KMS-11 (cell line): ENCODE results near the gene EZR.

Experiments used
- H2AFZ ChIP-seq: fragments of 200-600 bp; sonication (generic); 2 replicates; pipeline ENCODE4 v1.6.1; 2016; ENCODE audit warnings: antibody characterized with exemption, mixed run types, low read depth
- H3K27ac ChIP-seq: fragments of 200-600 bp; sonication (generic); 2 replicates; pipeline ENCODE4 v1.6.1; 2016; ENCODE audit warnings: mild to moderate bottlenecking, mixed run types
- H3K27me3 ChIP-seq: fragments of 200-600 bp; sonication (generic); 2 replicates; pipeline ENCODE4 v1.6.1; 2017; ENCODE audit warnings: mild to moderate bottlenecking, low read depth, mixed run types, moderate library complexity; ENCODE audit not compliant: insufficient read depth
- H3K36me3 ChIP-seq: fragments of 200-600 bp; sonication (generic); 2 replicates; pipeline ENCODE4 v1.6.1; 2017; ENCODE audit warnings: mild to moderate bottlenecking, mixed run types; ENCODE audit not compliant: insufficient read depth
- H3K4me1 ChIP-seq: fragments of 200-600 bp; sonication (generic); 2 replicates; pipeline ENCODE4 v1.6.1; 2016; ENCODE audit warnings: mild to moderate bottlenecking, low read depth, mixed run types; ENCODE audit not compliant: poor library complexity, severe bottlenecking
- H3K4me2 ChIP-seq: fragments of 200-600 bp; sonication (generic); 2 replicates; pipeline ENCODE4 v1.7.0; 2016; ENCODE audit warnings: mild to moderate bottlenecking, mixed run types
- H3K4me3 ChIP-seq: fragments of 200-600 bp; sonication (generic); IDR thresholded peaks from 2 replicates; pipeline ENCODE4 v1.6.1; 2017; ENCODE audit warnings: low read depth, low read length, mixed read lengths; ENCODE audit not compliant: insufficient read depth
- H3K79me2 ChIP-seq: fragments of 200-600 bp; sonication (generic); 2 replicates; pipeline ENCODE4 v1.6.1; 2016; ENCODE audit warnings: low read depth, mixed run types; ENCODE audit not compliant: insufficient read depth
- H3K9ac ChIP-seq: fragments of 200-600 bp; sonication (generic); 2 replicates; pipeline ENCODE4 v1.6.1; 2016; ENCODE audit warnings: mild to moderate bottlenecking, mixed run types
- H4K20me1 ChIP-seq: fragments of 200-600 bp; sonication (generic); 2 replicates; pipeline ENCODE4 v1.6.1; 2016; ENCODE audit warnings: mild to moderate bottlenecking, mixed run types; ENCODE audit not compliant: insufficient read depth
- CTCF ChIP-seq: fragments of 200-600 bp; sonication (generic); conservative IDR thresholded peaks from 2 replicates; pipeline ENCODE4 v1.6.1; 2017; ENCODE audit warnings: low read depth, mild to moderate bottlenecking, antibody characterized with exemption, low read length, moderate library complexity, mixed read lengths

Gene EZR

GRCh38 chr6:158780246-158780884 lies 38.8 kb downstream of the EZR start:
- Histone ChIP-seq H3K4me1 (no peaks in the 10 kb centered on the region), H3K36me3 (peaks cover 21% of the 10 kb centered on the region; the same call in 1 of the 2 replicates), H3K4me3 (no peak overlapping the region), H3K27me3 (no peaks in the 10 kb centered on the region), H4K20me1 (no peaks in the 10 kb centered on the region; the same call in 1 of the 2 replicates), H3K4me2 (no peak overlapping the region), H3K79me2 (peaks cover 13% of the 10 kb centered on the region; the same call in 1 of the 2 replicates), H3K9ac (no peak overlapping the region), H3K27ac (no peak overlapping the region), H2AFZ (no peak overlapping the region)
- TF ChIP-seq CTCF, result no peak

- Histone ChIP-seq H4K20me1 (no peaks in the 10 kb centered on the region), H3K4me2 (no peak overlapping the region), H3K4me3 (no peak overlapping the region), H2AFZ (no peak overlapping the region), H3K27me3 (no peaks in the 10 kb centered on the region), H3K79me2 (peaks cover 13% of the 10 kb centered on the region; the same call in 1 of the 2 replicates), H3K4me1 (no peaks in the 10 kb centered on the region), H3K27ac (no peak overlapping the region), H3K9ac (no peak overlapping the region), H3K36me3 (peaks cover 18% of the 10 kb centered on the region; the same call in 1 of the 2 replicates)
- TF ChIP-seq CTCF, result no peak
Observed at GRCh38 chr6:158778005-158778527, 41.1 kb downstream of the EZR start.

GRCh38 chr6:158777510-158777909 lies 41.7 kb downstream of the EZR start:
- H4K20me1 ChIP-seq, result no peaks in the 10 kb centered on the region
- no peak overlapping the region for H3K4me3 ChIP-seq
- no peaks in the 10 kb centered on the region for H3K4me1 ChIP-seq
- no peak overlapping the region for H2AFZ ChIP-seq
- no peak overlapping the region for H3K9ac ChIP-seq
- H3K79me2 ChIP-seq, result peaks cover 13% of the 10 kb centered on the region; the same call in 1 of the 2 replicates
- H3K36me3 ChIP-seq, result peaks cover 15% of the 10 kb centered on the region; the same call in 1 of the 2 replicates
- no peak for TF ChIP-seq CTCF
- H3K4me2 ChIP-seq, result no peak overlapping the region
- no peaks in the 10 kb centered on the region for H3K27me3 ChIP-seq
- H3K27ac ChIP-seq, result no peak overlapping the region

GRCh38 chr6:158776737-158777136 lies 42.4 kb downstream of the EZR start:
- Histone ChIP-seq H2AFZ (no peak overlapping the region), H3K79me2 (peaks cover 13% of the 10 kb centered on the region; the same call in 1 of the 2 replicates), H3K4me3 (no peak overlapping the region), H3K27me3 (no peaks in the 10 kb centered on the region), H3K9ac (no peak overlapping the region), H3K27ac (no peak overlapping the region), H4K20me1 (no peaks in the 10 kb centered on the region), H3K4me2 (no peak overlapping the region), H3K4me1 (no peaks in the 10 kb centered on the region), H3K36me3 (peaks cover 14% of the 10 kb centered on the region; the same call in 1 of the 2 replicates)
- TF ChIP-seq CTCF, result no peak
